ENCODE measurements around the gene WNT16. TPM values are rescaled to one million over a fixed set of nuclear protein-coding genes. Genes with fewer than 3 reads are reported as not detected.

WNT16 gene
- total RNA-seq, 1 donor, result under 0.01 TPM

- no peak for TF ChIP-seq CTCF (IDR thresholded peaks at IDR 0.05; ENCODE audit: insufficient read depth, low read depth, low read length)
- H3K4me3 ChIP-seq (ENCODE audit: low read depth, low read length), result no peak overlapping the region
- DNase-seq (ENCODE audit: low read depth), result no peak
Observed at GRCh38 chr7:121323515-121324302, 5.1 kb upstream of the WNT16 start.

GRCh38 chr7:121327671-121328070 lies 1.1 kb upstream of the WNT16 start:
- no peak for DNase-seq (ENCODE audit: low read depth)
- TF ChIP-seq CTCF (IDR thresholded peaks at IDR 0.05; ENCODE audit: insufficient read depth, low read depth, low read length), result no peak
- no peak overlapping the region for H3K4me3 ChIP-seq (ENCODE audit: low read depth, low read length)

GRCh38 chr7:121329191-121330052 lies 622 bp downstream of the WNT16 start:
- H3K4me3 ChIP-seq (ENCODE audit: low read depth, low read length), result peak overlapping the region; percentile 50
- no peak for TF ChIP-seq CTCF (IDR thresholded peaks at IDR 0.05; ENCODE audit: insufficient read depth, low read depth, low read length)
- no peak for DNase-seq (ENCODE audit: low read depth)

GRCh38 chr7:121330053-121330833 lies 1.4 kb downstream of the WNT16 start:
- no peak for TF ChIP-seq CTCF (IDR thresholded peaks at IDR 0.05; ENCODE audit: insufficient read depth, low read depth, low read length)
- peak overlapping the region; percentile 50 for H3K4me3 ChIP-seq (ENCODE audit: low read depth, low read length)
- no peak for DNase-seq (ENCODE audit: low read depth)

- H3K4me3 ChIP-seq (ENCODE audit: low read depth, low read length), result no peak overlapping the region
- TF ChIP-seq CTCF (IDR thresholded peaks at IDR 0.05; ENCODE audit: insufficient read depth, low read depth, low read length), result no peak
- no peak for DNase-seq (ENCODE audit: low read depth)
Observed at GRCh38 chr7:121331048-121331447, 2.2 kb downstream of the WNT16 start.

- DNase-seq (ENCODE audit: low read depth), result no peak
- TF ChIP-seq CTCF (IDR thresholded peaks at IDR 0.05; ENCODE audit: insufficient read depth, low read depth, low read length), result no peak
Observed at GRCh38 chr7:121331574-121331973, 2.8 kb downstream of the WNT16 start.

More at GRCh38 chr7:121331574-121331973, 2.8 kb downstream of the WNT16 start:
- H3K4me3 ChIP-seq (ENCODE audit: low read depth, low read length), result no peak overlapping the region

All from fibroblast of villous mesenchyme (primary cell).